Spleen (tissue), 7 donors: ENCODE data around the gene PDE6D.

Experiments
- CTCF ChIP-seq, 11 experiments: fragments of 200-600 bp in 7 of 11; fragments of 450-650 bp in 4 of 11; sonication (generic) in 4 of 11; IDR thresholded peaks in 8 of 11; conservative IDR thresholded peaks in 3 of 11; 1 replicate in 7 of 11; 2 replicates in 4 of 11; pipeline versions ENCODE4 v1.4.0 to v1.8.0; 2016 to 2021; ENCODE audit warnings: antibody characterized with exemption in 11 of 11, inconsistent platforms in 4 of 11, mild to moderate bottlenecking in 1 of 11
- POLR2A ChIP-seq, 3 donors: fragments of 450-650 bp; IDR thresholded peaks; one replicate each; pipeline ENCODE4 v1.5.1; 2017; ENCODE audit warnings: antibody characterized with exemption in 3 of 3, mild to moderate bottlenecking in 1 of 3
- donor health status: DM: no; HTN: no; CAD: no; lungs with moderate emphysema.
- donor health status: DM: no; HTN: no; CAD: no.
- donor health status: DM: no; HTN: no; CAD: no.

GRCh38 chr2:231714639-231715498 lies 66.2 kb downstream of the PDE6D start:
- no peak for TF ChIP-seq POLR2A (IDR thresholded peaks at IDR 0.05)
- peak; percentile 75 to 93 (median 88) for TF ChIP-seq CTCF (IDR thresholded peaks at IDR 0.05 in 8 of 11, conservative IDR thresholded peaks at IDR 0.05 in 3 of 11)
